Measurements from ENCODE around the gene PER1. TPM values are rescaled to one million over a fixed set of nuclear protein-coding genes. Genes with fewer than 3 reads are reported as not detected.

The PER1 gene
- total RNA-seq, 4 donors from 2014 or later: 95.2 to 186 (median 121) TPM

DNA sequence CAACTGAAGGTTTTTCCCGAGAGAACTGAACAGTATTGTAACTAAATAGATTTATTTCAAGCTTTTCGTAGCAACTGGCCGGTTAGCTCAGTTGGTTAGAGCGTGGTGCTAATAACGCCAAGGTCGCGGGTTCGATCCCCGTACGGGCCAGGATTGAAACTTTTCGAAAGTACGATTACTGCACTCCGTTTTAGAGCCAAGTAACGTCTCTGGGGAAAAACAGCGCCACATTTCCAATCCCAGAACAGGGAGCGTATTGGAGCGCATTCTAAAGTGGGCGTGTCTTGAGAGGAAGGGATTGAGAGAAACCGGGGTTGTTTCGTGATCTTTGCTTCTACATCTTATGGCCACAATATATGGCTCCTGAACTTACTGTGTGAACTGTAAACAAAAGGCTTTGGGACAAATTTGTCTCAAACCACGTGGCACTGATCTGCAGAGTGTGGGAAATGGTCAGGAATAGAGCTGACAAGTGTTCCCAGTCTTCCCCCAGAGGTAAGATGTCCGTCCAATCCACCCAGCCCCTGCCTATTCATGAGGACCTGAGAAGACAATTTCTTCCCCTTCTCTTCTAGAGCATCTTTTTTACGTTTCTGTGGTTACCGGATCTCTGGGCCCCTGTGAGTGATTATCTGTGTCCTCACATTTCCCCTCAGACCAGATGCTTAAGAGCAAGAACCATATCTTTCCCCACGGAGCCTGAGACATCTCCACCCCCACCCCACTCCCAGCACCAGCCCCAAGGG, 35.5 kb upstream of the PER1 start:
- TF ChIP-seq, protein P1, sequence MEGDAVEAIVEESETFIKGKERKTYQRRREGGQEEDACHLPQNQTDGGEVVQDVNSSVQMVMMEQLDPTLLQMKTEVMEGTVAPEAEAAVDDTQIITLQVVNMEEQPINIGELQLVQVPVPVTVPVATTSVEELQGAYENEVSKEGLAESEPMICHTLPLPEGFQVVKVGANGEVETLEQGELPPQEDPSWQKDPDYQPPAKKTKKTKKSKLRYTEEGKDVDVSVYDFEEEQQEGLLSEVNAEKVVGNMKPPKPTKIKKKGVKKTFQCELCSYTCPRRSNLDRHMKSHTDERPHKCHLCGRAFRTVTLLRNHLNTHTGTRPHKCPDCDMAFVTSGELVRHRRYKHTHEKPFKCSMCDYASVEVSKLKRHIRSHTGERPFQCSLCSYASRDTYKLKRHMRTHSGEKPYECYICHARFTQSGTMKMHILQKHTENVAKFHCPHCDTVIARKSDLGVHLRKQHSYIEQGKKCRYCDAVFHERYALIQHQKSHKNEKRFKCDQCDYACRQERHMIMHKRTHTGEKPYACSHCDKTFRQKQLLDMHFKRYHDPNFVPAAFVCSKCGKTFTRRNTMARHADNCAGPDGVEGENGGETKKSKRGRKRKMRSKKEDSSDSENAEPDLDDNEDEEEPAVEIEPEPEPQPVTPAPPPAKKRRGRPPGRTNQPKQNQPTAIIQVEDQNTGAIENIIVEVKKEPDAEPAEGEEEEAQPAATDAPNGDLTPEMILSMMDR (IDR thresholded peaks at IDR 0.05; ENCODE audit: low read depth): no peak

DNA sequence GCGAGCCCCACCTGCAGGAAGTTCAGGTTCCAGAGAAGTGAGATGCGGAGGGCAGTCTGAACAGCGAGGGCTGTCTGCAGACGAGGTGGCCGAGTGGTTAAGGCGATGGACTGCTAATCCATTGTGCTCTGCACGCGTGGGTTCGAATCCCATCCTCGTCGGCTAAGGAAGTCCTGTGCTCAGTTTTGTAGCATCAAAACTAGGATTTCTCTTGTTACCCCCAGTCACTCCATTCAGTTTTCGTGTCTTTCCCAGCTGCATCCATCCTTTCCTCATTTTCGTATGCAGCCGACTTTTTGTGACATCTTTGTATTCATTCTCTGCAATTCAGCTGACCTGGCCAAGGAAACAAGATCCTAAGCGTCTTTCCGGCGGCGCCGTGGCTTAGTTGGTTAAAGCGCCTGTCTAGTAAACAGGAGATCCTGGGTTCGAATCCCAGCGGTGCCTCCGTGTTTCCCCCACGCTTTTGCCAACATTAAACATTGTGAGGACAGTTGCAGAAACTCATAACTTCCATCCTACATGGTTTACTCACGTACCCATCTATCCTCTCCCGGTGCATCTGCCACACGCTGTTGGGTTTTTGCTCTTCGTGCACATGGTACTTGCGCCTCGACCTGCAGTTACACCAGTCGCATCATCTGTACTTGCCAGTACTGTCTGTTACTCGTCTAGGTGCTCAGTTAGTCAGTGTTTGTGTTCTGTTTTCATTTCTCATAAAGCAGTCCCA, 34.7 kb upstream of the PER1 start:
- TF ChIP-seq, protein P1 (IDR thresholded peaks at IDR 0.05; ENCODE audit: low read depth): no peak

DNA sequence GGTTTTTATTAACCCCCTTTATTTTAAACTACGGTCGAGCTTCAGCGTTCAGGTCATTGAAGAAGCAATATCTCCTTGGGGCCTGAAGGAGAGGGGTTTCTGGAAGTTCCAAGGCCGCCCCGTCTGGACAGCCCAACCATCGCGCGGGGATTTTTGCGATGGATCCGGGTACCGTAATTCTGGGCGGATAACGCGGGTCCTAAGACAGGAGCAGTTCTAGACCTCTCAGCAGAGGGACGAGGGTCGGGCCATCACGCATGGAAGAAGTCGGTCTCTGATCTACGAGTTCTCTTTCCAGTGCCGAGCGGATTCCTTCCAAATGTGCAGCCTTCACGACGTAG, 34.2 kb upstream of the PER1 start:
- TF ChIP-seq, protein P1 (IDR thresholded peaks at IDR 0.05; ENCODE audit: low read depth): no peak

DNA sequence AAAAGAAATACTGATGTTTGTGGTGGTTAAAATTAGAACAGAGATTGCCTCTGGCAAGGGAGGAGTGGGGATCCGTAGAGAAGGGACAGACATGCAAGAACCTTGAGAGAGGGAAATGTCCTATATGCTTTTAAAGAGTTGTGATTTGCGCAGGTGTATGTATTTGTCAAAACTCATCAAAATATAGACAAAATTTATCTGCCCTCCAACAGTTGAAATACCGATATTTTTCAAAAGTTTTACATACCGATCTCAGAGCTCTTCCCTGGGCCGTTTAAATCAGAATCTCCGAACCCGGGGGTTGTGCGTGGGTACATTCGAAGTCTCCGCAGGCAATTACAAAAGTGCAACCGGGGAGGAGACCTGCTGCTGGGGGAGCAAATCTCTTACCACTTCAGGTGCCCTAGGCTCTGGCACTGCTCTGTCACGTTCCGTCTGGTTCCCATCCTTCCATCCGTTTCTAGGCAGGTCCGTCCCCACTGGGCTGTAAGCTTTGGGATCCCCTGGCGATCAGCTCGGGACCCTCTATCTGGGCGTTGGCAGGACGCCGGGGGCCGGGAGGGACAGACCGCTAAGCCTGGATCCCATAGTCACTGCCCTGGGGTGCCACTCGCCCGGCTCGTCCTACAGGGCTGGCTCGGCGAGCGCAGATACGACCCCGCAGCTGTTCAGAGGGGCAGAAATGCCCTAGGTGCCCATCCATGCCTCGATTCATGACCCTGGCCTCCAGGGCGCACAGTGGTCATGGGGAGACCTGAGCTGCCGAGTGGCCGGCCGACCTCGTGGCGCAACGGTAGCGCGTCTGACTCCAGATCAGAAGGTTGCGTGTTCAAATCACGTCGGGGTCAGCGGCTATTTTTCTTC, 33.6 kb upstream of the PER1 start:
- TF ChIP-seq, protein P1 (IDR thresholded peaks at IDR 0.05; ENCODE audit: low read depth): no peak

DNA sequence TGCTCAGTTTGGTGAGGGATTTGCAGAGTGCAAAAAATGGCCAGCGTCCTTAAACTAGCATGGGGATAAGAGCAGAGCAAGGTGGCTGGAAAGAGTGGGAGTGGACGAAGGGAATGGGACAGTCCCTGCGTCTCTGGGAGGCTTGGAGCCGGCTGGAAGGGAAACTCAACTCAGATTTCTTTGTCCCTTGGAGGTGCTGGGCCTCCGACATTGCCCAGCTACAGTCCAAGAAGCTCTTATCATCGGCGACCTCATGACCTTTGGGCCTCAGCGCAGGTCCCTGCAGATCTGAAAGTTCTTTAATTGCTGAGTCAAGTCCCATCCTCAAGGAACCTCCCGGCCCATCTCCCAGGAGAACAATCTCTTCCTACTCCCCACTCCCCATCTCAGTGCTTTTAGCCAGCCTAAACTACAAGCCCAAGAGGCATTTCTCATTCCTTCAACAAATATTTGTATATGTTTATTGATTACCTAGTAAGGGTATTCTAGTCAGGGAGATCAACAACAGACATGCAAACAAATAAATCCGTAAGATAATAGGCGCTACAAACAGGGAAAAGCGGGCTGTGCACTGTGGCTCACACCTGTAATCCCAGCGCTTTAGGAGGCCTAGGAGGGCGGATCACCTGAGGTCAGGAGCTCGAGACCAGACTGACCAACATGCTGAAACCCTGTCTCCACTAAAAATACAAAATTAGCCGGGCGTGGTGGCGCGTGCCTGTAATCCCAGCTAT, 25.0 kb upstream of the PER1 start:
- TF ChIP-seq, protein P1 (IDR thresholded peaks at IDR 0.05; ENCODE audit: low read depth): no peak

DNA sequence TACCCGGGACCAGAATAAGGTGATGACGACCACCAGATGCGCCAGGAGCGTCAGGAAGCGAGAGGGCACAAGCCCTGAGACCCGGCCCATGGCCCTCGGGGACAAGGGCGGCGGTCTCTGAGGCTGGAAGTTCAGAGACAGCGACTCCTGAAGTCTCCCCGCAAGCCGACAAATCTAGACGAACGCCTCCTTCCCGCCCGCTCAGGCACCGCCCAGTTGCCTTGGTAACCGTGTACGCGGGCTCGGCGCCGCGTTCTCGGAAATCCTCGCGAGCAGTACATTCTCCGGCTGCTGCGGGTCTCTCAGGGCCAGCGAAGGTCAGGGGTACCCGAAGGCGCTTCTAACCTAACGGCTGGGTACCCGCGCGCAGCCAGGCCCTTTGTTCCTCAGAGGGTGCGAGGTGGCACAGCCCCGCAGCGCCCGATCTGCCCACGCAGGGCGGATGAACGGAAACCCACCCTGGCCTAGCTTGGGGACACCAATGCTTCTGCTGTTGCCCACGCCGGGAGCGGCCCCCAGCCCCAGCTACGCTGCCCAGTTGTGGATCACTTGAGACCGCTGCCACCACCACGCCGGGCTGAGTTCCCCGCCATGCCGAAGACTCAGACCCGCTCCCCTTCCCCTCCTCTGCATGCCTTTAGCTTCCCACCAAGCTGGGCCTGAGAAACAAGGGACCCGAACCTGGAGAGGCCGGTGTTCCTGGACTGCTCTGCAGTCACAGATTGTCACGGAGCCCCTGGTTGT, 24.2 kb upstream of the PER1 start, which contains the start of gene TMEM107:
Gene TMEM107, minus strand, starts transcription at position 184 of the 744 bp plus-strand sequence. Its CDS starts 94 bp downstream, at position 90.
- TF ChIP-seq, protein P1 (IDR thresholded peaks at IDR 0.05; ENCODE audit: low read depth): no peak
